ENCODE measurements around the gene ADD1. TPM values are rescaled to one million over a fixed set of nuclear protein-coding genes. Genes with fewer than 3 reads are reported as not detected.

ADD1 gene
- total RNA-seq, 1 donor from 2014 or later, result 274 TPM

DNA sequence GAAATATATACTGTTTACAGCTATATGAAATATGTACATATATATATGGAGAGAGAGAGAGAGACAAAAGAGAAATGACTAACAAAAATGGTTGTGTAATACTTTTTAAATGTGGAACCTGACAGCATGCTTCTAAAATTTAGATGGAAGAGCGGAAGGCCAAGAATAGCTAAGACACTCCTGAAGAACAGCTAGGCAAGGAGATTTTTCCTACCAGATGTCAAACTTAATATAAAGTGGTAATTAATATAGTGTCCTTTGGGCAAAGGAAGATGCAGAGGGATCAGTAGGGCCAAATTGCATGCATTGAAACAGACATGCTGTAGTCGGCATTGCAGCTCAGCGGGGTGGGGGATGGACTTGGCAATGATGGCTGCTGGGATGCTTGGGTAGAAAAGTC, 45.2 kb downstream of the ADD1 start:
- TF ChIP-seq, protein P1, sequence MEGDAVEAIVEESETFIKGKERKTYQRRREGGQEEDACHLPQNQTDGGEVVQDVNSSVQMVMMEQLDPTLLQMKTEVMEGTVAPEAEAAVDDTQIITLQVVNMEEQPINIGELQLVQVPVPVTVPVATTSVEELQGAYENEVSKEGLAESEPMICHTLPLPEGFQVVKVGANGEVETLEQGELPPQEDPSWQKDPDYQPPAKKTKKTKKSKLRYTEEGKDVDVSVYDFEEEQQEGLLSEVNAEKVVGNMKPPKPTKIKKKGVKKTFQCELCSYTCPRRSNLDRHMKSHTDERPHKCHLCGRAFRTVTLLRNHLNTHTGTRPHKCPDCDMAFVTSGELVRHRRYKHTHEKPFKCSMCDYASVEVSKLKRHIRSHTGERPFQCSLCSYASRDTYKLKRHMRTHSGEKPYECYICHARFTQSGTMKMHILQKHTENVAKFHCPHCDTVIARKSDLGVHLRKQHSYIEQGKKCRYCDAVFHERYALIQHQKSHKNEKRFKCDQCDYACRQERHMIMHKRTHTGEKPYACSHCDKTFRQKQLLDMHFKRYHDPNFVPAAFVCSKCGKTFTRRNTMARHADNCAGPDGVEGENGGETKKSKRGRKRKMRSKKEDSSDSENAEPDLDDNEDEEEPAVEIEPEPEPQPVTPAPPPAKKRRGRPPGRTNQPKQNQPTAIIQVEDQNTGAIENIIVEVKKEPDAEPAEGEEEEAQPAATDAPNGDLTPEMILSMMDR (IDR thresholded peaks at IDR 0.05), result no peak
- peak overlapping the region; percentile 16 for H3K27ac Mint-ChIP-seq (ENCODE audit: unreplicated experiment)
- no peak for DNase-seq (ENCODE audit: extremely low spot score, unreplicated experiment)
- H3K4me1 Mint-ChIP-seq (ENCODE audit: unreplicated experiment), result no peaks in the 10 kb centered on the region
- no peak overlapping the region for H3K4me3 Mint-ChIP-seq (ENCODE audit: unreplicated experiment)
- H3K27me3 Mint-ChIP-seq (ENCODE audit: unreplicated experiment), result no peaks in the 10 kb centered on the region
- peaks cover 29% of the 10 kb centered on the region for H3K36me3 Mint-ChIP-seq (ENCODE audit: unreplicated experiment)
- H3K9me3 Mint-ChIP-seq (ENCODE audit: unreplicated experiment), result no peaks in the 10 kb centered on the region

DNA sequence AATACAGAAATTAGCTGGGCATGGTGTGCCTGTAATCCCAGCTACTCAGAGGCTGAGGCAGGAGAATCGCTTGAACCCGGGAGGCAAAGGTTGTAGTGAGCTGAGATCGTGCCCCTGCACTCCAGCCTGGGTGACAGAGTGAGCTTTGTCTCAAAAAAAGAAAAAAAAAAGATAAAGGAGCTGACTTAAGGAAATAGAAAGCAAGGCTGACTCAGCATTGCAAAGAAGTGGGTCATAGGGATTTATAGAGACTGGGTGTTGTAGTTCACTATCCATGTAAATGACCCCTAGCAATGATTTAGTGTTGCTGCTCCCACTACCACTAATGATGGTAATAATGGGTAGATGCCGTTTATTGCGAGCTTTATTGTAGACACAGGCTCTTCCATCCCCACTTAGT, 47.6 kb downstream of the ADD1 start:
- no peaks in the 10 kb centered on the region for H3K9me3 Mint-ChIP-seq (ENCODE audit: unreplicated experiment)
- H3K27me3 Mint-ChIP-seq (ENCODE audit: unreplicated experiment), result no peaks in the 10 kb centered on the region
- DNase-seq (ENCODE audit: extremely low spot score, unreplicated experiment), result no peak
- TF ChIP-seq, protein P1 (IDR thresholded peaks at IDR 0.05), result no peak
- H3K4me3 Mint-ChIP-seq (ENCODE audit: unreplicated experiment), result no peak overlapping the region
- H3K36me3 Mint-ChIP-seq (ENCODE audit: unreplicated experiment), result peaks cover 25% of the 10 kb centered on the region
- peak overlapping the region; percentile 38 for H3K27ac Mint-ChIP-seq (ENCODE audit: unreplicated experiment)
- peaks cover 2% of the 10 kb centered on the region for H3K4me1 Mint-ChIP-seq (ENCODE audit: unreplicated experiment)

DNA sequence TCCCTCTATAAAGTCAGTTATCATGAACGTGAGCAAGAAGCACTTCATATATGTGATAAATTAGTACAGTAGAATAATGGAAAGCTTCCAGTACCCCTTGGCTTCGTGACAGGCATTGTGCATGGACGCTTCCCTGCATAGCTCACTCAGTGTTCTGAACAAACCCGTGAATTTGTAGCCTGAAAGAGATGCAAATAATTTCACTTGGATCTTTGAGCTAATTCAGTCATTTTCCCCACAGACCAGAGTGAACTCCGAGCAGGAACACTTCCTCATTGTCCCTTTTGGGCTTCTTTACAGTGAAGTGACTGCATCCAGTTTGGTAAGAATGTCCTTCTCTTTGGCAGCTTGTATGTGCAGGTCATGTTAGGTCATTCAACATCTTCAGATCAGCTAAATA, 50.1 kb downstream of the ADD1 start:
- TF ChIP-seq, protein P1 (IDR thresholded peaks at IDR 0.05), result no peak
- H3K36me3 Mint-ChIP-seq (ENCODE audit: unreplicated experiment), result peaks cover 30% of the 10 kb centered on the region
- DNase-seq (ENCODE audit: extremely low spot score, unreplicated experiment), result no peak
- no peak overlapping the region for H3K4me3 Mint-ChIP-seq (ENCODE audit: unreplicated experiment)
- no peaks in the 10 kb centered on the region for H3K9me3 Mint-ChIP-seq (ENCODE audit: unreplicated experiment)
- H3K4me1 Mint-ChIP-seq (ENCODE audit: unreplicated experiment), result peaks cover 5% of the 10 kb centered on the region
- H3K27ac Mint-ChIP-seq (ENCODE audit: unreplicated experiment), result no peak overlapping the region
- no peaks in the 10 kb centered on the region for H3K27me3 Mint-ChIP-seq (ENCODE audit: unreplicated experiment)

DNA sequence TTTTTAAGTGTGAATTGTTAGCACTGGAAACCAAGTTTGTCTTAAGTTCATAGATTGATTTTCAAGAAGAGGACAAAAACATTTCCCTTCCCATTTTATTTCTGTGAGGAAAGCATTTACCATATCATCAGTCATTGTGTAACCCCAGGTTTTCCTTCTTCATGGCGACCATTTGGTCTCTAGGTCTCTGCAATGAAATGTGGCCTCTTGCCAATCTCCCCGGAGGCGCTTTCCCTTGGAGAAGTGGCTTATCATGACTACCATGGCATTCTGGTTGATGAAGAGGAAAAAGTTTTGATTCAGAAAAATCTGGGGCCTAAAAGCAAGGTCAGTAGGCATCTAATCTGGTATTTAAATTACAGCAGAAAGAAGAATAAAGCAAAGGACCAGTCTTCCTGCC, 54.4 kb downstream of the ADD1 start:
- no peak overlapping the region for H3K27ac Mint-ChIP-seq (ENCODE audit: unreplicated experiment)
- peaks cover 5% of the 10 kb centered on the region for H3K4me1 Mint-ChIP-seq (ENCODE audit: unreplicated experiment)
- no peak overlapping the region for H3K4me3 Mint-ChIP-seq (ENCODE audit: unreplicated experiment)
- H3K36me3 Mint-ChIP-seq (ENCODE audit: unreplicated experiment), result peaks cover 58% of the 10 kb centered on the region
- DNase-seq (ENCODE audit: extremely low spot score, unreplicated experiment), result no peak
- no peaks in the 10 kb centered on the region for H3K27me3 Mint-ChIP-seq (ENCODE audit: unreplicated experiment)
- H3K9me3 Mint-ChIP-seq (ENCODE audit: unreplicated experiment), result no peaks in the 10 kb centered on the region
- TF ChIP-seq, protein P1 (IDR thresholded peaks at IDR 0.05), result no peak

DNA sequence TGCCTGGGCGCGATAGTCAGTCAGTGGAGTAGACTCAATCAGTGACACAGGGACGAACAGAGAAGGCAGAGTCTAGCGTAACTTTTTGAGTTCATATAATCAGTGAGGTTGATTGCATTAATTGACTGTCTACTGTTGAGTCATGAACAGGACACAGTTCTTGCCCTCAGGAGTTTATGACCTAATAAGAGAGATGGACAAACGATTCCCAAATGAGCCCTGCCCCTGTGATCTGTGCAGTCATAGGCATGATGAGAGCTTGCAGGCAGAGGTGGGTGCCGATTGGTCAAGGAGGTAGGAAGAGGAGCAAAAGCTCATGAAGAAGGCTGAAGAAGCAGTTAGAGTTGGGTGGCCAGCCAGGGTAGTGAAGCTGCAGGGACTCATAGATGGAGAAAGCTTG, 57.1 kb downstream of the ADD1 start:
- no peaks in the 10 kb centered on the region for H3K9me3 Mint-ChIP-seq (ENCODE audit: unreplicated experiment)
- no peaks in the 10 kb centered on the region for H3K27me3 Mint-ChIP-seq (ENCODE audit: unreplicated experiment)
- H3K27ac Mint-ChIP-seq (ENCODE audit: unreplicated experiment), result no peak overlapping the region
- no peak for DNase-seq (ENCODE audit: extremely low spot score, unreplicated experiment)
- no peak overlapping the region for H3K4me3 Mint-ChIP-seq (ENCODE audit: unreplicated experiment)
- peaks cover 3% of the 10 kb centered on the region for H3K4me1 Mint-ChIP-seq (ENCODE audit: unreplicated experiment)
- TF ChIP-seq, protein P1 (IDR thresholded peaks at IDR 0.05), result no peak
- H3K36me3 Mint-ChIP-seq (ENCODE audit: unreplicated experiment), result peaks cover 61% of the 10 kb centered on the region

Measured in osteocyte (in vitro differentiated cells).